Tibial nerve (tissue), 4 donors: ENCODE measurements around the gene CDO1. TPM values are rescaled to one million over a fixed set of nuclear protein-coding genes. Genes with fewer than 3 reads are reported as not detected.
A peak's percentile ranks its signal among the peaks of the same experiment; 100 is the strongest.
"Not testable (repeated sequence)": the region's sequence is repeated elsewhere in the genome, so short reads cannot be mapped to it uniquely, and the experiment has no call there.

Source experiments
- DNase-seq, 2 donors: peaks; one replicate each; pipeline ENCODE4 v3.0.0-alpha.2; 2019; ENCODE audit warnings: low spot score in 2 of 2
- H3K27ac ChIP-seq, 4 donors: fragments of 200-600 bp; sonication (generic) in 3 of 4; one replicate each; pipeline ENCODE4 v1.5.1; 2017 to 2019; ENCODE audit warnings: mild to moderate bottlenecking in 1 of 4
- H3K27me3 ChIP-seq, 2 donors: fragments of 200-600 bp; sonication (generic) in 1 of 2; one replicate each; pipeline versions ENCODE4 v1.5.1 to v1.6.0; 2017 to 2019
- H3K36me3 ChIP-seq, 3 donors: fragments of 200-600 bp; sonication (generic); one replicate each; pipeline ENCODE4 v1.5.1; 2018 to 2019
- H3K4me1 ChIP-seq, 4 donors: fragments of 200-600 bp; sonication (generic) in 3 of 4; one replicate each; pipeline ENCODE4 v1.5.1; 2017 to 2019
- H3K4me3 ChIP-seq, 4 donors: fragments of 200-600 bp; sonication (generic) in 3 of 4; one replicate each; pipeline ENCODE4 v1.5.1; 2017 to 2019; ENCODE audit warnings: mild to moderate bottlenecking in 1 of 4, moderate library complexity in 1 of 4
- H3K9me3 ChIP-seq, 4 donors: fragments of 200-600 bp; sonication (generic) in 3 of 4; one replicate each; pipeline ENCODE4 v1.5.1; 2017 to 2019
- CTCF ChIP-seq, 5 experiments: fragments of 200-600 bp in 3 of 5; fragments of 450-650 bp in 2 of 5; sonication (generic) in 3 of 5; IDR thresholded peaks; one replicate each; pipeline ENCODE4 v1.5.1; 2016 to 2019; ENCODE audit warnings: antibody characterized with exemption in 5 of 5, mild to moderate bottlenecking in 3 of 5, moderate library complexity in 2 of 5
- EP300 ChIP-seq, 2 donors: sonication (generic); formaldehyde crosslinking; IDR thresholded peaks; one replicate each; pipeline ENCODE4 v1.6.1; 2017; ENCODE audit warnings: antibody characterized with exemption in 2 of 2, mild to moderate bottlenecking in 1 of 2
- POLR2A ChIP-seq, 2 donors: fragments of 450-650 bp; IDR thresholded peaks; one replicate each; pipeline ENCODE4 v1.6.1; 2017; ENCODE audit warnings: antibody characterized with exemption in 2 of 2, mild to moderate bottlenecking in 2 of 2, moderate library complexity in 2 of 2
- WGBS, 2 donors: methylation state at CpG; one replicate each; pipeline ENCODE4 v1.1.5; 2018; 5-methylcytosine and 5-hydroxymethylcytosine counted together
- total RNA-seq, 4 donors: library from RNA; depleted of rRNA; stranded (reverse); fragments of >200 nt; gene quantifications; one replicate each; pipeline ENCODE4 v1.1.0, GENCODE V29; 2016

CDO1 gene
- total RNA-seq, 4 donors from 2014 or later: 536 to 1,379 (median 988) TPM

- Histone ChIP-seq H3K9me3 (no peaks in the 10 kb centered on the region), H3K36me3 (peaks cover 0 to 49% (median 2%) of the 10 kb centered on the region in 3 donors), H3K27ac (no peak overlapping the region), H3K4me1 (peaks cover 0 to 43% (median 20%) of the 10 kb centered on the region in 4 donors), H3K27me3 (no peaks in the 10 kb centered on the region), H3K4me3 (no peak overlapping the region)
- TF ChIP-seq CTCF (IDR thresholded peaks at IDR 0.05): no peak
- no peak for TF ChIP-seq POLR2A (IDR thresholded peaks at IDR 0.05)
- no peak for TF ChIP-seq EP300 (IDR thresholded peaks at IDR 0.05)
- WGBS, 2 donors: 77 to 90% methylated on average over 4 of the region's 4 CpGs
- no peak for DNase-seq
These were observed 19.0 kb upstream of the CDO1 start for GRCh38 chr5:115835481-115835880.

DNA sequence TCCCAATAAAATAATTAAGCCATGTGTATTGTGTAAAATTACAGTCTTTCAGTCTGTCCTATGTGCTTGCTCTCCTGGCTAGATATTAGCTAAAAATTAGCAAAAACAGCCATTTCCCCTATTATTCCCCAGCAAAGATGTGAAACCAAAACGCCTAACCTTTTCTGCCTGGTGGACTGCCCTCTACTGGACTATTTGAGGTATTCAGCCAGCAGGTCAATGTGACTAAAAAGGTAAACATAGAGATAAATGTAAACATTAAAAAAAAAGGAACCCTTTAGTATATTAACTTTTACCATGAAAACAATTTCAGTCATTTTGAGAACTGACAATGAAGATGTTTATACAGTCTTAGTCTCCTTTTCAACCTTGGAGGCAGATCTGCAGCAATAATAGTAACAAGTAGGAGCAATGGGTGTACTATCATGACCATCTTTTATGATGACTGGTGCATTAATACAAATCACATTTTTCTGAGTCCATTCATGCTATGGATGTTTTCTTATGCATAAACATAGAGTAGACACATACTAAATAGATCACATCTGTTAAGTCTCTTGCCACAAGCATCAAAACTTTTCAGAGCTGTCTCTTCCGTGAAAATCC, 14.8 kb upstream of the CDO1 start:
- no peaks in the 10 kb centered on the region for H3K9me3 ChIP-seq
- H3K4me1 ChIP-seq: peaks cover 0 to under 1% (median 0%) of the 10 kb centered on the region in 4 donors
- H3K27ac ChIP-seq: no peak overlapping the region
- TF ChIP-seq EP300 (IDR thresholded peaks at IDR 0.05): no peak
- TF ChIP-seq CTCF (IDR thresholded peaks at IDR 0.05): peak; percentile 59 to 69 (median 68)
- no peak for TF ChIP-seq POLR2A (IDR thresholded peaks at IDR 0.05)
- no peak overlapping the region for H3K4me3 ChIP-seq
- 48 to 52% methylated on average over 2 of the region's 2 CpGs for WGBS, 2 donors
- H3K27me3 ChIP-seq: no peaks in the 10 kb centered on the region
- peaks cover 0 to 80% (median under 1%) of the 10 kb centered on the region in 3 donors for H3K36me3 ChIP-seq
- DNase-seq: no peak

GRCh38 chr5:115829913-115830312, 13.5 kb upstream of the CDO1 start:
- TF ChIP-seq CTCF (IDR thresholded peaks at IDR 0.05) (no peak), EP300 (IDR thresholded peaks at IDR 0.05) (no peak), POLR2A (IDR thresholded peaks at IDR 0.05) (no peak)
- no peak for DNase-seq
- WGBS, 2 donors: 92 to 95% methylated on average over 5 of the region's 5 CpGs

GRCh38 chr5:115825948-115826347, 9.5 kb upstream of the CDO1 start:
- no peaks in the 10 kb centered on the region for H3K27me3 ChIP-seq
- H3K27ac ChIP-seq: no peak overlapping the region
- DNase-seq: no peak
- H3K4me1 ChIP-seq: no peaks in the 10 kb centered on the region
- peaks cover 0 to 46% (median 0%) of the 10 kb centered on the region in 3 donors for H3K36me3 ChIP-seq
- TF ChIP-seq EP300 (IDR thresholded peaks at IDR 0.05): no peak
- no peak for TF ChIP-seq POLR2A (IDR thresholded peaks at IDR 0.05)
- TF ChIP-seq CTCF (IDR thresholded peaks at IDR 0.05): no peak
- peaks cover 0 to 10% (median 0%) of the 10 kb centered on the region in 4 donors for H3K9me3 ChIP-seq
- 97 to 98% methylated on average over 4 of the region's 4 CpGs for WGBS, 2 donors
- H3K4me3 ChIP-seq: no peak overlapping the region

More at GRCh38 chr5:115829913-115830312, 13.5 kb upstream of the CDO1 start:
- Histone ChIP-seq H3K4me1 (no peaks in the 10 kb centered on the region), H3K36me3 (peaks cover 0 to 67% (median 0%) of the 10 kb centered on the region in 3 donors), H3K27ac (no peak overlapping the region), H3K9me3 (peaks cover 0 to under 1% (median 0%) of the 10 kb centered on the region in 4 donors), H3K27me3 (no peaks in the 10 kb centered on the region), H3K4me3 (no peak overlapping the region)

DNA sequence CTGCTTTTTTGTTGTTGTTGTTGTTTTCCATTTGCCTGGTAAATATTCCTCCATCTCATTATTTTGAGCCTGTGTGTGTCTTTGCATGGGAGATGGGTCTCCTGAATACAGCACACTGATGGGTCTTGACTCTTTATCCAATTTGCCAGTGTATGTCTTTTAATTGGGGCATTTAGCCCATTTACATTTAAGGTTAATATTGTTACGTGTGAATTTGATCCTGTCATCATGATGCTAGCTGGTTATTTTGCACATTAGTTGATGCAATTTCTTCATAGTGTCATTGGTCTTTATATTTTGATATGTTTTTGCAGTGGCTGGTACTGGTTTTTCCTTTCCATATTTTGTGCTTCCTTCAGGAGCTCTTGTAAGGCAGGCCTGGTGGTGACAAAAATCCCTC, 8.5 kb upstream of the CDO1 start:
- Histone ChIP-seq H3K9me3 (peaks cover 0 to 10% (median 0%) of the 10 kb centered on the region in 4 donors), H3K36me3 (peaks cover 0 to 37% (median 0%) of the 10 kb centered on the region in 3 donors)
- DNase-seq, H3K27me3 ChIP-seq, H3K4me1 ChIP-seq, H3K27ac ChIP-seq, H3K4me3 ChIP-seq: not testable (repeated sequence)
- WGBS, 2 donors: 96 to 100% methylated on average over 1 of the region's 1 CpG
